Activated naive CD4-positive, alpha-beta T cell treated with anti-CD3 and anti-CD28 coated beads for 36 hours (primary cell): ENCODE measurements around the gene CCDC149. TPM values are rescaled to one million over a fixed set of nuclear protein-coding genes. Genes with fewer than 3 reads are reported as not detected.

ENCODE experiments used
- CTCF ChIA-PET: fragments of 350-600 bp; sonication (Branson Sonifier 250); formaldehyde crosslinking; loops from one replicate; lab custom pipeline; 2021; ENCODE audit warnings: antibody characterized with exemption; lab: Charles Lee
- DNase-seq: peaks from one replicate; pipeline ENCODE4 v3.0.0-alpha.2; 2020
- H3K27ac Mint-ChIP-seq: one replicate; pipeline ENCODE4 v1.8.0; 2021; ENCODE audit warnings: mild to moderate bottlenecking, mixed read lengths
- H3K27me3 Mint-ChIP-seq: one replicate; pipeline ENCODE4 v1.8.0; 2021; ENCODE audit warnings: low read depth, mixed read lengths
- H3K36me3 Mint-ChIP-seq: one replicate; pipeline ENCODE4 v1.8.0; 2021; ENCODE audit warnings: low read depth, mixed read lengths
- H3K4me1 Mint-ChIP-seq: one replicate; pipeline ENCODE4 v1.8.0; 2021; ENCODE audit warnings: low read depth, mixed read lengths
- H3K4me3 Mint-ChIP-seq: one replicate; pipeline ENCODE4 v1.8.0; 2021; ENCODE audit warnings: mild to moderate bottlenecking, moderate library complexity, mixed read lengths
- H3K9me3 Mint-ChIP-seq: one replicate; pipeline ENCODE4 v1.8.0; 2021; ENCODE audit warnings: mixed read lengths
- intact Hi-C: fragments of 100-400 bp; cut with micrococcal nuclease; formaldehyde crosslinking; loops from one replicate; pipeline ENCODE4 v1.15.1; 2023
- total RNA-seq, 2 experiments: library from RNA; stranded (reverse); gene quantifications; one replicate each; pipeline ENCODE4 v1.2.3, GENCODE V29; 2021

CCDC149 gene
- total RNA-seq, 2 experiments from 2014 or later, result not detected

DNA sequence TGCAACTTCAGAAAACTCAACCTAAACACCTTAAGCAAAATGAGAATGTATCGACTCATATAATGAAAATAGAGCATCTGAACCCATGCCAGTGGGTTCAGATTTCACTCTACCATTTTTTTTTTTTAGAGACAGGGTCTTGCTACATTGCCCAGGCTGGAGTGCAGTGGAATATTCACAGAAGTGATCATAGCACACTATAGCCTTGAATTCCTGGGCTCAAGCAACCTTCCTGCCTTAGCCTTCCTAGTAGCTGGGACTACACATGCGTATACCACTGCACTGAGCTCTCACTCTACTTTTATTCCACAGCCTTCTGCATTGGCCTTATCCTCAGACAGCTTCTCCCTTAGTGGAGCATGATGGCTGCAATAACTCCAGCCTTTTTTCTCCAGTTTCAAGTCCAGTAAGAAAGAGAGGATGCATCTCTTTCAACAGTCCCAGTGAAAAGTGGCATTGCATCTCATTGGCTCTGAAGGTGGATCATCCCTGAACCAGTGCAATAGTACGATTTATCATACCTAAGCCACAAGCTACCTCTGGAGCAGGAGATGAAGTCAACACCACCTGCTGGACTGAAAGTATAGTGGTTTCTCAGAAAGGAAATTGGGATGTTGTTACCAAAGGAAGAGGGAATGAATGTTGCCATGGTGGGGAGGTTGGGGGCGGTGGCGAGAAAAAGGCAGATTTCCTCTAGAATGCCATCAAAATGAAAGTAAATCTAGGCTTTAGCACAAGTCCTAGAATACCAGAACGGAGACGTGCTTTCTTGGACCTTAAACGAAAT, 119.4 kb downstream of the CCDC149 start:
- no peak for DNase-seq
- peaks cover 17% of the 10 kb centered on the region for H3K27me3 Mint-ChIP-seq
- CTCF ChIA-PET, result interaction anchor here (0.6 to 1.8 kb wide), 2 partner anchors 187 to 225 kb away, joined by 3 to 5 read pairs; no protein-coding TSS in a partner anchor
- H3K4me3 Mint-ChIP-seq, result no peak overlapping the region
- intact Hi-C loops, result no loop called here
- no peaks in the 10 kb centered on the region for H3K9me3 Mint-ChIP-seq
- no peaks in the 10 kb centered on the region for H3K36me3 Mint-ChIP-seq
- no peaks in the 10 kb centered on the region for H3K4me1 Mint-ChIP-seq
- H3K27ac Mint-ChIP-seq, result no peak overlapping the region

DNA sequence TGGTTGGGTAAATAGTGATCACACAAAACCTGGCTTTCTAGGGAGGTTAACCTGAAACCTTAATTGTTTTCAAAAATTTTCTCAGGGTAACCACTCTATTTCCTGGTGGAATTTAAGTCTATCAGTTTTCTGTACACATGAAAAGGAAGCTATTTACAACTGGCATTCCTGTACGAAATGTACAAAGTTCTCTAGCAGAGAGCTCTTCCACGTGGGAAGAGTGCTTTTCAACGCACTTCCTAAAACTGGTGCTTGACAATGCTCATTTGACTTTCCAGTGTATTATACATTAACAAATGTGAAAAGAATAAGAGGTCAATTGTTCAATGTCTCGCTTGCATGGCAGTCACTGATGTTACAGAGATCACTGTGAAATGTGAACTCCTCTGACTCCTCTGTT, 120.3 kb downstream of the CCDC149 start:
- H3K27me3 Mint-ChIP-seq, result peaks cover 15% of the 10 kb centered on the region

DNA sequence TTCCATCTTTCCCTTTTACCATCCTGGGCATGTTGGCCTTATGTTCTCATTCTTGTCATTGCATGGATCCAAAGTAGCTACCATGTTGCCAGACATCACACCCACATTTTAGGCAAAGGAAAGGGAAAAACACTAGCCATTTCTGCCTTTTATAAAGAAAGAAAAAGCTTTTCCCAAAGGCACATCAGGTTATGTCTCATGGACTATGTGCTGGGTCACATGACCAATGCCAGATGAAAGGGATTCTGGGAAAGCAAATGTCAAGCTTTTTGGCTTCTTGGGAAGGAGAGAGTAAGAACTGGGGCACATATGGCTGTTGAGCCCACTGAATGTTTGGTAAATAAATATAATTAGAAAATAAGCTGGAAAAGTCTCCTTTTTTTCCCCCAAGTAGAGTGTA, 121.8 kb downstream of the CCDC149 start:
- intact Hi-C loops, result no loop called here

More for the DNA sequence above, 120.3 kb downstream of the CCDC149 start:
- no peak for DNase-seq
- CTCF ChIA-PET, result interaction anchor here (0.6 to 1.8 kb wide), 2 partner anchors 188 to 224 kb away, joined by 3 to 5 read pairs; no protein-coding TSS in a partner anchor
- Mint-ChIP-seq H3K27ac (no peak overlapping the region), H3K36me3 (no peaks in the 10 kb centered on the region), H3K4me3 (no peak overlapping the region), H3K9me3 (no peaks in the 10 kb centered on the region), H3K4me1 (no peaks in the 10 kb centered on the region)
- intact Hi-C loops, result no loop called here

DNA sequence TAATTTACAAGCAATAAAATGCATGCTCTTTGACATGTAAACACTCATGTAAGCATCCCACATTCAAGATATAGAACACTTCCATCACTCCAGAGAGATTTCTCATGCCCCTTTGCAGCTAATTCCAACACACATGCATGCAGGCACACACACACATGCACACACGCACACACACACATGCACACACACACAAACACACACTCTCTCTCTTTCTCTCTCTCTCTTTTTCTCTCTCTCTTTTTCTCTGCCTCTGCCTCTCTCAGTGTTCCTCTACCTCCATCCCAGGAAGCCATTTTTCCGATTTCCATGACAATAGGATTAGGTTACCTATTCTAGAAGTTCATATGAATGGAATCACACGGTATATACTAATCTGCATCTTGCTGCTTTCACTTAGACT, 129.3 kb downstream of the CCDC149 start:
- Mint-ChIP-seq H3K36me3 (no peaks in the 10 kb centered on the region), H3K4me3 (no peak overlapping the region), H3K9me3 (no peaks in the 10 kb centered on the region), H3K27ac (no peak overlapping the region), H3K4me1 (no peaks in the 10 kb centered on the region), H3K27me3 (peaks cover 2% of the 10 kb centered on the region)
- intact Hi-C loops, result no loop called here
- DNase-seq, result no peak
- CTCF ChIA-PET, result no interaction called here

More for the DNA sequence above, 121.8 kb downstream of the CCDC149 start:
- Mint-ChIP-seq H3K36me3 (no peaks in the 10 kb centered on the region), H3K4me3 (no peak overlapping the region), H3K9me3 (no peaks in the 10 kb centered on the region), H3K4me1 (no peaks in the 10 kb centered on the region), H3K27ac (no peak overlapping the region), H3K27me3 (peaks cover 15% of the 10 kb centered on the region)
- no peak for DNase-seq
- CTCF ChIA-PET, result no interaction called here

DNA sequence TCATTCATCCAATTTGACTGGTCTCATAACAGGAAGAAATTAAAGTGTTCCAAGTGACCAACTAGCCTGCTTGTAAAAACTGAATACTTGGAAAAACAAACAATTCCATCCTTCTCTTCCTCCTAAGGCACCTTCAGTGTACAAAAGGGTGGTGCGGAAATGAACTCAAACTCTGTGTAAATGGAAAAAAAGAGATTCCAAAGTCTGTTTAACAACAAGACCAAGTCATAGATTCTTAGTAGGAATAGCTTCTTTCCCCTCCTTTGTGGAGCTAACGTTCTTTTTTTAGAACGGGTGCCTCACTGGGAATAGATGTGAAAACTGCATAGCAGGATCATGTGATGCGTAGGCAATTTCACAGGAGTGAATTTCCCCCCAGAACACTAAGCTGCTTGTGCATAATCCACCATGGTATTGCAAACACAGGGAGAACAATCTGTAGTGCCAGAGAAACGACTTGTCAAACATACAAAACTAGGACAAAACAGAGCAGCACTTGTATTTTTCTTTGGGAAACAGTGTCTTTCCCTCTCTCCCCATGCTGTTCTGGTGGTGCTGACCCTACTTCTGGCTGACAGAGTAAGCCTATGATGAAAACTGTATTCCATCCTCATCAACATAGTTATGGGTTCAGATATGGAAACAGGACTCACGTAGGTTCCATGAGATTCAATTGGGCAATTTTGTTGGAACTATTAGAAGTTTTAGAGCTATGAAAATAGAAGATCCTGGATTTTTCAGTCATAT, 130.7 kb downstream of the CCDC149 start:
- H3K36me3 Mint-ChIP-seq, result no peaks in the 10 kb centered on the region
- H3K9me3 Mint-ChIP-seq, result no peaks in the 10 kb centered on the region
- intact Hi-C loops, result no loop called here
- H3K4me3 Mint-ChIP-seq, result no peak overlapping the region
- peaks cover 7% of the 10 kb centered on the region for H3K27me3 Mint-ChIP-seq
- no peak overlapping the region for H3K27ac Mint-ChIP-seq
- DNase-seq, result no peak
- no peaks in the 10 kb centered on the region for H3K4me1 Mint-ChIP-seq
- CTCF ChIA-PET, result no interaction called here

DNA sequence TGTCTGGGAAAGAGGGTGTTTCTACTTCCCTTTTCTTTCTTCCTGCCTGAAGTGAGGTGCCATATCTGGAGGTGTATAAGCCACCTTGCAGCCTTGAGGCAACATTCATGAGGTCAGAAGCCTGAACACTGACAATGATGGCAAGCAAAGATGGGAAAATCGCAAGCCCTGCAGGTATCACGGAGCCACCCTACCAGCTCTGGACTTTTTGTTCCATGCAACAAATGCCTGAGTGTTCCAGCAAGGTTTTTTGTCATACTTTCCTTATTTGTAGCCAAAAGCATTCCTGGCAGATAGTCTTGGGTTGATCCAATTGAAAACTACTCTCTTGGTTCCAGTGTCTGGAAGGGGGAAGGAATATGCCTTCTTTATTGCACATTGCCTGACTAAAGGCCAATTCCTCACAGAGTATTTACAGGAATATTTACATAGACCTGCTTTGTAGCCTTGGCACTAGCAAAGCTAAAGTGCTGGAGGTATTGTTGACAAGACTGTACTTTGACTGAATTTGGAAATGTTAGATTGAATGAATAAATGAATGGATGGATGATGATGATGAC, 131.8 kb downstream of the CCDC149 start:
- CTCF ChIA-PET, result no interaction called here
- Mint-ChIP-seq H3K27ac (no peak overlapping the region), H3K9me3 (no peaks in the 10 kb centered on the region), H3K4me3 (no peak overlapping the region), H3K36me3 (no peaks in the 10 kb centered on the region), H3K4me1 (no peaks in the 10 kb centered on the region), H3K27me3 (peaks cover 7% of the 10 kb centered on the region)
- intact Hi-C loops, result no loop called here
- DNase-seq, result no peak

DNA sequence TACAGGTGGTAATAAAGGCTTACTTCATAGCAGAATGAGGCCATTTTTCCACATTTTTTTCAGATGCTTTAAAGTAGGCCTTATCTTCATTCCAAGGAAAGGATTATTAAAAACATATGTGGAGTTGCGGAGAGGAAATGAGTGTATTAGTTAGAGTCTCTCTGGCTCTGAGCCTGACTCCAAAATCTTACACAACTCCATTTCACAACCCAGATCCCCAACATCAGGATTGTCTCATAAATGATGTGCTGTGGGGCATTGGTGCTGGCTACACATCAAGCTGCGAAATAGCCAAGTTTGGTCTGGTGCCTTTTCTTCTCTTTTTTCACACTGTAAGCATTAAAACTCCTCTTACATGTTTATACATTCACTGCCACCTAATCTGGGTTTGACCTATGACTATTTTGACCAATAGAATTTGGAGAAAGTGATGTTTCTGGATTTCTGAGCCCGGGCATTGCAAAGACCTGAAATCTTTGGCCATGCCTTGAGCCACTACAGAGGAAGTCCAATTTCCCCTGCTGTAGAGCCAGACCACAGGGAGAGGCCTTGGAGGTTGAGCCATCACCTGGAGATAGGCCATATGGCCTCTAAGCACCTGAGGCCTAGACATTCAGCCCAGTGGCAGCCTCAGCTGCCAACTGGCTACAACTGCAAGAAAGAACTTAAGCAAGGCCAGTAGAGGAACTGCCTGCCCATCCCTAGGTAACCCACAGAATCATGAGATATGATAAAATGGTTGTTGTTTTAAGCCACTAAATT, 134.2 kb downstream of the CCDC149 start:
- peaks cover 7% of the 10 kb centered on the region for H3K27me3 Mint-ChIP-seq
- DNase-seq, result no peak
- H3K36me3 Mint-ChIP-seq, result no peaks in the 10 kb centered on the region
- no peaks in the 10 kb centered on the region for H3K4me1 Mint-ChIP-seq
- intact Hi-C loops, result no loop called here
- H3K9me3 Mint-ChIP-seq, result no peaks in the 10 kb centered on the region
- H3K4me3 Mint-ChIP-seq, result no peak overlapping the region
- CTCF ChIA-PET, result no interaction called here
- no peak overlapping the region for H3K27ac Mint-ChIP-seq

DNA sequence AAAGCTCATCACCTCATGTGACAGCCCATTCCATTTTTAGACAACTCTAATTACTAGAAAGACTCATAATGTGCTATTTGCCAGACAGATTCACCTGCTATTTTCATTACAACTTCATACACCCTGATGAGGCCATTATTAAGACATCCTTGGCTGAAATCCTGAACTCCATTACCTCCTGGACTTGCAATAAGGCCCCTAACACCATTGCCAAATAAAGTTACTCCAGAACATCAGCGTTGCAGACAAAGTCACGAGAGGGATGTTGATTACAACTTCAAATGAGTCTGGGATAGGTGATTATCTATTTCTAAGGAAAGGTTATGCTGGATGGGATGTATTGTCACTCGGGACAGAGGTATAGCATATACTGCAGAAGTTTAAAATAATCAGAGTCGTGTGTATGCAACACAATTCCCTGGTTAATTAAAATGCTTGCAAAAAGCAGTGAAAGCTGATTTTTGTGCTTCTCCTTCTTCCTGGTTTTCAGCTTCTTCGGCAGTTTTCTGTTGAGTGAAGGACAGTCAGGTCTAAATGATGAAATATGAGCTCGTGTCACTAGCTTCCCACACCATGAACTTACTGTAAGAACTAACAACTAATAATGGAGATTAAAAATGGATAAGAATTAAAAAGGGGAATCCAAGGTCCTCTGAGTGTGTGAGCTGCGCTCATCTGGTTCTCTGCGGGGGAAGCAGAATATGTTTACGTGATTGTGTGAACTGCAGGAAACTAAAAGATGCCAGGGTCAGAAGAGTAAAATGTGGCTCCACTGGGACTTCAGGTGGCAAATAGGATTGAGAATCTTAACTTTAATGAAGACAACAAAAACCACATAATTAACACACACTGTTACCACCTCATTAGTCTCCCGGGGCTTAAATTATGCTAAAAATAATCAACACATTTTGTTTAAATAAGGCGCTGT, 135.0 kb downstream of the CCDC149 start:
- peaks cover 7% of the 10 kb centered on the region for H3K27me3 Mint-ChIP-seq
- no peak for DNase-seq
- H3K27ac Mint-ChIP-seq, result no peak overlapping the region
- no peak overlapping the region for H3K4me3 Mint-ChIP-seq
- no peaks in the 10 kb centered on the region for H3K4me1 Mint-ChIP-seq
- CTCF ChIA-PET, result no interaction called here
- H3K36me3 Mint-ChIP-seq, result no peaks in the 10 kb centered on the region
- H3K9me3 Mint-ChIP-seq, result no peaks in the 10 kb centered on the region
- intact Hi-C loops, result no loop called here

DNA sequence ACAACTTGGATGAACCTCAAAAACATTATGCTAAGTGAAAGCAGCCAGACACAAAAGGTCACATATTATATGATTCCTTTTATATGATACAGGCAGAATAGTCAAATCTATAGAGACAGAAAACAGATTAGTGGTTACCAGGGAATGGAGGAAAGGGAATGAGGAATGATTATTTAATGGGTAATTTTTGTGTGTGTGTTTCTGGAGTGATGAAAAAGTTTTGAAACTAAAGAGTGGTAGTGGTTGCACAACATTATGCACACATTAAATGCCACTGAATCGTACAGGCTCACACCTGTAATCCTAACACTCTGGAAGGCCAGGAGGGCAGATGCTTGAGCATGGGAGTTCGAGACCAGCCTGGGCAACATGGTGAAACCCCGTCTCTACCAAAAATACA, 137.1 kb downstream of the CCDC149 start:
- no peak for DNase-seq
- H3K36me3 Mint-ChIP-seq, result no peaks in the 10 kb centered on the region
- H3K4me3 Mint-ChIP-seq, result no peak overlapping the region
- H3K27me3 Mint-ChIP-seq, result peaks cover 4% of the 10 kb centered on the region
- no peak overlapping the region for H3K27ac Mint-ChIP-seq
- CTCF ChIA-PET, result no interaction called here
- intact Hi-C loops, result no loop called here
- H3K4me1 Mint-ChIP-seq, result no peaks in the 10 kb centered on the region
- H3K9me3 Mint-ChIP-seq, result no peaks in the 10 kb centered on the region

DNA sequence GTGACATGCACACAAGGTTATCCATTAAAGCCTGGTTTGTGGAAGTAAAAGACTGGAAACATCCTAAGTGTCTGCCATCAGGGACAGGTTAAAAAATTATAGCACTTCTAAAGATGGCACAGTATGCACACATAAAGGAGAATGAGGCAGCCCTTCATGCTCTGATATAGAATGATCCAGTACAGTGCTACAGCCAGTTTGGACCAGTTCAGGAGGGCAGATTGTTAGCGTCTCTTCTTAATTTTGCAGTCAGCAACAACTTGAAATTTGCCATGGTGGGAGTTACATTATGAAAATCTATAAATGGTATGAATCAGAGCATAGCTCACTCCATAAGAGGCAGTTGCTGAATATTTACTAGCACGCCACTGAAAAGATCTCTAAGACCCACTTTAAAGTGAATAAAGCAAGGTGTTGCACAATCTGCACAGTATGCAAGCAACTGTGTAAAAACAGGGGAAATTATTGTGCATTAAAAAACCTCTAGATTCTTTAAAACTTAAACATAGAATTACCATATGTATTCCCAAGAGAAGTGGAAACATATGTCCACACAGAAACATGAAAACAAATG, 137.7 kb downstream of the CCDC149 start:
- H3K4me3 Mint-ChIP-seq, result no peak overlapping the region
- no peak for DNase-seq
- no peak overlapping the region for H3K27ac Mint-ChIP-seq
- no peaks in the 10 kb centered on the region for H3K36me3 Mint-ChIP-seq
- CTCF ChIA-PET, result no interaction called here
- intact Hi-C loops, result no loop called here
- no peaks in the 10 kb centered on the region for H3K4me1 Mint-ChIP-seq
- no peaks in the 10 kb centered on the region for H3K9me3 Mint-ChIP-seq
- peaks cover 4% of the 10 kb centered on the region for H3K27me3 Mint-ChIP-seq

DNA sequence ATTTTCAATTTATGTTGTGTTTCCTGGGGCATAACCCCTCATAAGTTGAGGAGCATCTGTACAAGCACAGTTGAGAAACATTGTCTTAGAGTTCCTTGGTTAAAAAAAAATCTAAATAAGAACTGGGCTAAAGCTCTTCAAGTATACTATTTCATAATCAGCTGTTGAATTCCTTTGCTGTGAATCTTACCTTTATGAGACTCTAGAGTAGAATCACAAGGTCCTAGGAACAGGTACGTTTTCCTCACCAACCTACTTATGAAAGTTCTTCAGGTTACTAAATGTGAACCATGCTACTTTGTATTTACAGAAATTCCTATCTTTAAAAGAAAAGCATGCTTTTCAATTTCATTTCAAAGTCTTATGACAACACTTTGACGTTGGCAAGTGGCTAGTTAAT, 138.4 kb downstream of the CCDC149 start:
- H3K27ac Mint-ChIP-seq, result no peak overlapping the region
- H3K36me3 Mint-ChIP-seq, result no peaks in the 10 kb centered on the region
- H3K4me1 Mint-ChIP-seq, result no peaks in the 10 kb centered on the region
- H3K9me3 Mint-ChIP-seq, result no peaks in the 10 kb centered on the region
- peaks cover 4% of the 10 kb centered on the region for H3K27me3 Mint-ChIP-seq
- DNase-seq, result no peak
- intact Hi-C loops, result no loop called here
- CTCF ChIA-PET, result no interaction called here
- H3K4me3 Mint-ChIP-seq, result no peak overlapping the region
